ENCODE data around the gene ELOVL6. TPM values are rescaled to one million over a fixed set of nuclear protein-coding genes. Genes with fewer than 3 reads are reported as not detected.
A peak's percentile ranks its signal among the peaks of the same experiment; 100 is the strongest.

The ELOVL6 gene
- total RNA-seq, 1 donor, result 25.0 TPM

GRCh38 chr4:110131916-110132315 is 66.5 kb downstream of the ELOVL6 start:
- H3K4me3 ChIP-seq (ENCODE audit: low read depth, low read length), result no peak overlapping the region
- no peak for TF ChIP-seq CTCF (IDR thresholded peaks at IDR 0.05; ENCODE audit: insufficient read depth, low read depth, low read length)
- DNase-seq (ENCODE audit: low read depth), result no peak

GRCh38 chr4:110130576-110131358 is 67.6 kb downstream of the ELOVL6 start:
- TF ChIP-seq CTCF (IDR thresholded peaks at IDR 0.05; ENCODE audit: insufficient read depth, low read depth, low read length), result no peak
- no peak for DNase-seq (ENCODE audit: low read depth)
- H3K4me3 ChIP-seq (ENCODE audit: low read depth, low read length), result no peak overlapping the region

DNA sequence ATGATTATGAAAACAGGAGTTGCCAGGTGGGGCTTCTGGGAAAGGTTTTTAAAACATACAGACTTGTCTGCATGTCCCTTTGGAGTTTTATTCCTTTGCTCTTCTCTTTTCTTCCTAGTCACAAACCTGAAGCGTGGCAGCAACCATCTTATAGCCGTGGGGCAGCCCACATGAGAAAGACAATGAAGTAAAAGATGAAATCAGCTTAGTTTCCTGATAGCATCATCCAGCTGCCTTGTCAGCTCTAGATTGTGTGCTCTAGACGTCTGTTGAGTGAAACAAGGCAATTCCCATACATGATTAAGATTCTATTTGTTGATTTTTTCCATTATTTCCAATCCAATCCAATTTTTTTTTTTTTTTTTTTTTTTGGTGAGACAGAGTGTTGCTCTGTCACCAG is 68.9 kb downstream of the ELOVL6 start:
- DNase-seq (ENCODE audit: low read depth), result no peak
- no peak overlapping the region for H3K4me3 ChIP-seq (ENCODE audit: low read depth, low read length)
- TF ChIP-seq CTCF (IDR thresholded peaks at IDR 0.05; ENCODE audit: insufficient read depth, low read depth, low read length), result no peak

DNA sequence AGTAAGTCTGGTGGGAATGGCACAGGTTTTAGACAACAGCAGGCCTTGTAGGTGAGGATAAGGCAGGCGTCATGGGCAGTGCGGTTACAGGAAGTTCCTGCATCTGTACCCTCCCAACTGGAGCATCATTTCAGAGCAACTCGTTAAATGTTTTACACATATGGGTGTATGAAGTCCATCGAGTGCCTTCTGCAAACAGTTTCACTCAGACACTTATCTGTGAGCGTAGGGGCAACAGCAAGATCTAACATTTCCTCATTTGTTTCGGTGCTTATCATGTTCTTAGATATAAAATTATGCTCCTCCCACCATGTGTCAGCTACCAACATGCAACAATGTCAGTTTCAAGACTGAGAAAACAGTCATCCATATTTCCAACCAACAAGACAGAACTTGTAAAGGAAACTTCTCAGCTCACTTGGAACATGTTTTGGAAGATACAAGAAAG is 69.9 kb downstream of the ELOVL6 start:
- TF ChIP-seq CTCF (IDR thresholded peaks at IDR 0.05; ENCODE audit: insufficient read depth, low read depth, low read length), result no peak
- no peak for DNase-seq (ENCODE audit: low read depth)
- H3K4me3 ChIP-seq (ENCODE audit: low read depth, low read length), result no peak overlapping the region

- TF ChIP-seq CTCF (IDR thresholded peaks at IDR 0.05; ENCODE audit: insufficient read depth, low read depth, low read length), result no peak
- no peak for DNase-seq (ENCODE audit: low read depth)
- H3K4me3 ChIP-seq (ENCODE audit: low read depth, low read length), result no peak overlapping the region
Measured at GRCh38 chr4:110128029-110128428, 70.4 kb downstream of the ELOVL6 start.

DNA sequence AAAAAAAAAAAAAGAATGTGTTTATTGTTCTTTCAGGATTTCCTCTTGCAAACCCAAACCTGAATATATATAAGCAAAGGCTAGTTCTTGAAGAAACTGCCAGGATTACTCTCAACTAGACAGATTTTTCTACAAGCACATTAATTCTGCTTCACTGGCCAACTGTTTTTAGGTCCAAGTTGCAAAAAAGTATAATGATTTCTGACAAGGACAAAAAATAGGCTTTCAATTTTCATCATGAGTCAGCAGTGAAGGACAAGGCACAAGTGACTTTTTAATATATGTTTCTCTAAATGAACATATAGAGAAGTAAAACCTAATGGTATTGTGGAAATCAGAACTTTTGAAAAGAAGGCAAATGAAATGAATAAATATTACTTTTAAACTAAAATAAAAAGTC is 73.7 kb downstream of the ELOVL6 start:
- TF ChIP-seq CTCF (IDR thresholded peaks at IDR 0.05; ENCODE audit: insufficient read depth, low read depth, low read length), result no peak
- no peak overlapping the region for H3K4me3 ChIP-seq (ENCODE audit: low read depth, low read length)
- no peak for DNase-seq (ENCODE audit: low read depth)

- DNase-seq (ENCODE audit: low read depth), result peak; percentile 37
- TF ChIP-seq CTCF (IDR thresholded peaks at IDR 0.05; ENCODE audit: insufficient read depth, low read depth, low read length), result no peak
Measured at GRCh38 chr4:110122201-110122600, 76.2 kb downstream of the ELOVL6 start.

More at GRCh38 chr4:110122201-110122600, 76.2 kb downstream of the ELOVL6 start:
- H3K4me3 ChIP-seq (ENCODE audit: low read depth, low read length), result no peak overlapping the region
